ENCODE measurements around the gene MDN1.

GRCh38 chr6:89826029-89826528 lies 6.5 kb upstream of the MDN1 start:
- TF ChIP-seq CTCF (conservative IDR thresholded peaks at IDR 0.05 in 1 of 2, IDR thresholded peaks at IDR 0.05 in 1 of 2; ENCODE audit: extremely low read depth in 1 of 2, insufficient read depth in 1 of 2, low read depth in 1 of 2, low read length in 2 of 2) (no peak), EZH2 (IDR thresholded peaks at IDR 0.05; ENCODE audit: borderline replicate concordance, low read length) (no peak)

Measured in mammary epithelial cell (primary cell).